ENCODE measurements around the gene EVL. TPM values are rescaled to one million over a fixed set of nuclear protein-coding genes. Genes with fewer than 3 reads are reported as not detected.

The EVL gene
- total and polyA plus RNA-seq, 2 of the 8 experiments (the other 6 are each of a cell fraction or from before 2014, with no cell fraction given): 30.7 to 64.6 TPM

GRCh38 chr14:100138955-100139354, 73.7 kb downstream of the EVL start:
- Histone ChIP-seq H4K8ac (ENCODE audit: extremely low read depth, insufficient read depth, low read length) (no peak overlapping the region), H2BK20ac (ENCODE audit: low read length) (no peak overlapping the region), H3K18ac (ENCODE audit: extremely low read depth, low read length) (no peak overlapping the region), H3K27ac (ENCODE audit: low read depth, low read length) (no peak overlapping the region), H3K4ac (replicated peaks; ENCODE audit: insufficient read length, low read depth, low read length) (no peak overlapping the region), H3K56ac (replicated peaks; ENCODE audit: insufficient read length, low read depth, low read length) (no peak overlapping the region), H3K4me3 (ENCODE audit: extremely low read depth in 1 of 4, insufficient read depth in 2 of 4, low read depth in 3 of 4, low read length in 4 of 4) (no peak overlapping the region), H3K79me2 (ENCODE audit: control insufficient read depth in 1 of 2, insufficient read depth in 2 of 2, low read length in 2 of 2) (no peaks in the 10 kb centered on the region), H4K5ac (ENCODE audit: insufficient read length, low read depth, low read length) (no peak overlapping the region), H3K23me2 (ENCODE audit: low read depth, low read length) (no peaks in the 10 kb centered on the region), H2BK12ac (ENCODE audit: low read depth, low read length) (no peak overlapping the region), H4K91ac (replicated peaks; ENCODE audit: insufficient read length, low read length) (no peak overlapping the region), H2BK120ac (replicated peaks; ENCODE audit: low read depth, low read length) (no peak overlapping the region), H3K79me1 (ENCODE audit: low read depth, low read length) (peaks cover 3% of the 10 kb centered on the region; the same call in 1 of the 2 replicates), H2BK15ac (ENCODE audit: low read length) (no peak overlapping the region), H4K20me1 (replicated peaks in 1 of 2; ENCODE audit: control insufficient read depth in 1 of 2, insufficient read depth in 2 of 2, low read length in 2 of 2) (peaks cover 0 to 7% of the 10 kb centered on the region in 2 experiments), H3K14ac (ENCODE audit: insufficient read length) (no peak overlapping the region), H2AK5ac (ENCODE audit: low read depth, low read length) (no peak overlapping the region), H3K9me3 (ENCODE audit: insufficient read depth in 2 of 2, low read depth in 1 of 2, low read length in 1 of 2) (no peaks in the 10 kb centered on the region), H3K9ac (replicated peaks in 1 of 4; ENCODE audit: extremely low read depth in 1 of 4, low read depth in 3 of 4, low read length in 3 of 4) (no peak overlapping the region), H3K4me2 (ENCODE audit: insufficient read depth in 1 of 2, low read depth in 2 of 2, low read length in 2 of 2) (no peak overlapping the region), H2AFZ (ENCODE audit: low read length) (no peak overlapping the region), H3K36me3 (ENCODE audit: control insufficient read depth in 2 of 4, insufficient read depth in 4 of 4, low read length in 3 of 4) (peaks cover 0 to 2% (median 0%) of the 10 kb centered on the region in 4 experiments; a peak in 1 of 8 replicates), H2BK5ac (ENCODE audit: low read depth, low read length) (no peak overlapping the region), H3K23ac (ENCODE audit: insufficient read length) (no peak overlapping the region), H3K4me1 (replicated peaks in 1 of 4; ENCODE audit: control insufficient read depth in 3 of 4, insufficient read depth in 4 of 4, low read length in 3 of 4) (peaks cover 0 to 6% (median 5%) of the 10 kb centered on the region in 4 experiments; a peak in 5 of 7 replicates), H3K27me3 (replicated peaks in 1 of 4; ENCODE audit: control insufficient read depth in 3 of 4, extremely low read depth in 1 of 4, insufficient read depth in 3 of 4, low read length in 3 of 4) (no peaks in the 10 kb centered on the region; a peak in 1 of 7 replicates)
- FAIRE-seq (no peak), DNase-seq (ENCODE audit: low read depth in 1 of 2, low spot score in 2 of 2) (no peak)
- TF ChIP-seq KDM4A (IDR thresholded peaks at IDR 0.05; ENCODE audit: low read depth, low read length, severe bottlenecking) (no peak), RNF2 (IDR thresholded peaks at IDR 0.05; ENCODE audit: borderline replicate concordance, low read depth, low read length, missing control alignments, poor library complexity, severe bottlenecking) (no peak), SRF (IDR thresholded peaks at IDR 0.05; ENCODE audit: low read depth, low read length) (no peak)
- POLR2A ChIA-PET (ENCODE audit: partially characterized antibody): interaction anchor here (0.8 to 1.3 kb wide), 2 partner anchors 8 to 10 kb away, joined by 3 read pairs; no protein-coding TSS in a partner anchor
- CTCF ChIA-PET (ENCODE audit: partially characterized antibody): interaction anchor here (0.6 to 22.9 kb wide), 10 partner anchors 16 to 161 kb away, joined by 3 to 307 read pairs (median 6); partner anchors contain the start of genes DEGS2 and EVL
- 93% methylated on average over 13 of the region's 13 CpGs; no CpG with 5 or more reads in 1 of the 2 experiments for WGBS, 2 experiments (ENCODE audit: extremely low coverage in 1 of 2, insufficient coverage in 1 of 2, insufficient read length in 1 of 2, insufficient replicate concordance in 2 of 2, low coverage in 1 of 2, low lambda C conversion rate in 2 of 2, missing lambda C conversion rate in 1 of 2)

Data from H1 (cell line).